ENCODE measurements around the gene TTLL11. TPM values are rescaled to one million over a fixed set of nuclear protein-coding genes. Genes with fewer than 3 reads are reported as not detected.

TTLL11 gene
- polyA plus RNA-seq, 1 donor (not counting 4 experiments of a cell fraction or from before 2014, with no cell fraction given): 8.0 TPM

- DNase-seq (ENCODE audit: low read depth, low spot score) (no peak), FAIRE-seq (no peak)
- dilution Hi-C loops (cut with MboI; ENCODE audit: extremely low pct_ligation_motif_present, low sequenced_read_pairs): no loop called here
- Histone ChIP-seq H3K4me2 (ENCODE audit: control insufficient read depth, extremely low read depth, insufficient read depth, low read depth, low read length) (no peak overlapping the region), H3K4me1 (ENCODE audit: control insufficient read depth, extremely low read depth, insufficient read depth, low read length) (no peaks in the 10 kb centered on the region), H3K4me3 (ENCODE audit: control insufficient read depth in 2 of 3, extremely low read depth in 1 of 3, insufficient read depth in 2 of 3, low read depth in 1 of 3, low read length in 3 of 3) (no peak overlapping the region), H3K36me3 (ENCODE audit: control insufficient read depth in 2 of 2, extremely low read depth in 1 of 2, insufficient read depth in 2 of 2, low read length in 2 of 2) (peaks cover 34 to 63% of the 10 kb centered on the region in 2 experiments), H3K27me3 (ENCODE audit: control insufficient read depth, extremely low read depth, insufficient read depth, low read length) (no peaks in the 10 kb centered on the region), H3K9me1 (ENCODE audit: control insufficient read depth, extremely low read depth, insufficient read depth, low read length) (no peaks in the 10 kb centered on the region), H3K79me2 (ENCODE audit: control insufficient read depth, insufficient read depth, low read length) (peaks cover 2% of the 10 kb centered on the region), H3K27ac (ENCODE audit: control insufficient read depth, insufficient read depth, low read length) (no peak overlapping the region), H4K20me1 (ENCODE audit: control insufficient read depth, extremely low read depth, insufficient read depth, low read length) (no peaks in the 10 kb centered on the region), H3K9ac (ENCODE audit: control insufficient read depth, extremely low read depth, insufficient read depth, low read length) (no peak overlapping the region), H2AFZ (ENCODE audit: control insufficient read depth, low read length) (no peak overlapping the region), H3K9me3 (ENCODE audit: control insufficient read depth, low read depth, low read length) (no peaks in the 10 kb centered on the region)
- TF ChIP-seq CTCF (optimal IDR thresholded peaks at IDR 0.05 in 1 of 3, IDR thresholded peaks at IDR 0.05 in 1 of 3, conservative IDR thresholded peaks at IDR 0.05 in 1 of 3; ENCODE audit: extremely low read depth in 1 of 3, insufficient read depth in 2 of 3, low read length in 3 of 3) (no peak), EZH2 (IDR thresholded peaks at IDR 0.05; ENCODE audit: low read length) (no peak)
Measured at GRCh38 chr9:121773286-121773953, 319.7 kb downstream of the TTLL11 start.

- no peaks in the 10 kb centered on the region for H4K20me1 ChIP-seq (ENCODE audit: control insufficient read depth, extremely low read depth, insufficient read depth, low read length)
- H3K27ac ChIP-seq (ENCODE audit: control insufficient read depth, insufficient read depth, low read length): no peak overlapping the region
- dilution Hi-C loops (cut with MboI; ENCODE audit: extremely low pct_ligation_motif_present, low sequenced_read_pairs): no loop called here
- FAIRE-seq: no peak
- no peak overlapping the region for H2AFZ ChIP-seq (ENCODE audit: control insufficient read depth, low read length)
- peaks cover 2% of the 10 kb centered on the region for H3K79me2 ChIP-seq (ENCODE audit: control insufficient read depth, insufficient read depth, low read length)
- no peak overlapping the region for H3K9ac ChIP-seq (ENCODE audit: control insufficient read depth, extremely low read depth, insufficient read depth, low read length)
- no peaks in the 10 kb centered on the region for H3K9me1 ChIP-seq (ENCODE audit: control insufficient read depth, extremely low read depth, insufficient read depth, low read length)
- TF ChIP-seq EZH2 (IDR thresholded peaks at IDR 0.05; ENCODE audit: low read length): no peak
- no peak for TF ChIP-seq CTCF (optimal IDR thresholded peaks at IDR 0.05 in 1 of 3, IDR thresholded peaks at IDR 0.05 in 1 of 3, conservative IDR thresholded peaks at IDR 0.05 in 1 of 3; ENCODE audit: extremely low read depth in 1 of 3, insufficient read depth in 2 of 3, low read length in 3 of 3)
- no peaks in the 10 kb centered on the region for H3K4me1 ChIP-seq (ENCODE audit: control insufficient read depth, extremely low read depth, insufficient read depth, low read length)
- H3K4me2 ChIP-seq (ENCODE audit: control insufficient read depth, extremely low read depth, insufficient read depth, low read depth, low read length): no peak overlapping the region
- no peak for DNase-seq (ENCODE audit: low read depth, low spot score)
- peaks cover 33 to 66% of the 10 kb centered on the region in 2 experiments for H3K36me3 ChIP-seq (ENCODE audit: control insufficient read depth in 2 of 2, extremely low read depth in 1 of 2, insufficient read depth in 2 of 2, low read length in 2 of 2)
- no peak overlapping the region for H3K4me3 ChIP-seq (ENCODE audit: control insufficient read depth in 2 of 3, extremely low read depth in 1 of 3, insufficient read depth in 2 of 3, low read depth in 1 of 3, low read length in 3 of 3)
- H3K27me3 ChIP-seq (ENCODE audit: control insufficient read depth, extremely low read depth, insufficient read depth, low read length): no peaks in the 10 kb centered on the region
- no peaks in the 10 kb centered on the region for H3K9me3 ChIP-seq (ENCODE audit: control insufficient read depth, low read depth, low read length)
Measured at GRCh38 chr9:121772600-121773285, 320.4 kb downstream of the TTLL11 start.

Small RNA genes within 50 kb of the gene (small RNA-seq; reads per million reads assigned to genes)
- gene MIR4478 (ENCODE audit: insufficient read length in 3 of 3, low read depth in 3 of 3, low replicate concordance in 1 of 3): 0 reads per million in 3 experiments

Other genes with a start within 250 kb of the TTLL11 start
- gene NDUFA8, start 66.5 kb upstream of the TTLL11 start, polyA plus RNA-seq: 87.9 to 105 TPM (median 90.9 TPM) in 3 replicates
- gene MORN5, start 66.6 kb upstream of the TTLL11 start, polyA plus RNA-seq: not detected in 3 replicates
- 0.12 to 0.17 TPM (median 0.13 TPM) in 3 replicates for gene LHX6, start 135.6 kb upstream of the TTLL11 start, polyA plus RNA-seq
- 22.4 to 43.4 TPM (median 27.1 TPM) in 3 replicates for gene RBM18, start 171.5 kb upstream of the TTLL11 start, polyA plus RNA-seq
- gene MRRF, start 171.6 kb upstream of the TTLL11 start, polyA plus RNA-seq: 62.9 to 82.6 TPM (median 72.6 TPM) in 3 replicates

Measured in keratinocyte (primary cell).